NCI-H748 (cell line): ENCODE measurements around the gene FSHR.

Source experiments
- DNase-seq: peaks from one replicate; lab custom pipeline; 2025; ENCODE audit not compliant: unreplicated experiment; lab: John Stamatoyannopoulos, UW

Gene FSHR

GRCh38 chr2:49113046-49113445, 41.3 kb downstream of the FSHR start:
- no peak for DNase-seq

GRCh38 chr2:49111456-49111855, 42.9 kb downstream of the FSHR start:
- peak; percentile 33 for DNase-seq

GRCh38 chr2:49111006-49111405, 43.3 kb downstream of the FSHR start:
- DNase-seq: no peak

- no peak for DNase-seq
These were observed 43.7 kb downstream of the FSHR start for GRCh38 chr2:49110571-49110970.

GRCh38 chr2:49108851-49109250, 45.5 kb downstream of the FSHR start:
- no peak for DNase-seq

GRCh38 chr2:49108436-49108835, 45.9 kb downstream of the FSHR start:
- no peak for DNase-seq

GRCh38 chr2:49105506-49105905, 48.8 kb downstream of the FSHR start:
- peak; percentile 1 for DNase-seq

GRCh38 chr2:49102146-49102545, 52.2 kb downstream of the FSHR start:
- no peak for DNase-seq

GRCh38 chr2:49080681-49081080, 73.6 kb downstream of the FSHR start:
- peak; percentile 2 for DNase-seq

GRCh38 chr2:49070716-49071115, 83.6 kb downstream of the FSHR start:
- no peak for DNase-seq

GRCh38 chr2:49069829-49070228, 84.5 kb downstream of the FSHR start:
- no peak for DNase-seq

GRCh38 chr2:49068613-49069012, 85.7 kb downstream of the FSHR start:
- no peak for DNase-seq

GRCh38 chr2:49067971-49068370, 86.3 kb downstream of the FSHR start:
- DNase-seq: no peak

GRCh38 chr2:49053156-49053555, 101.2 kb downstream of the FSHR start:
- DNase-seq: no peak

- no peak for DNase-seq
These were observed 104.0 kb downstream of the FSHR start for GRCh38 chr2:49050265-49050664.

- DNase-seq: no peak
These were observed 105.2 kb downstream of the FSHR start for GRCh38 chr2:49049161-49049560.

GRCh38 chr2:49045083-49045482, 109.2 kb downstream of the FSHR start:
- DNase-seq: peak; percentile 79

- peak; percentile 82 for DNase-seq
These were observed 109.8 kb downstream of the FSHR start for GRCh38 chr2:49044350-49045079.

GRCh38 chr2:49043405-49043982, 110.8 kb downstream of the FSHR start:
- no peak for DNase-seq

GRCh38 chr2:49042488-49042887, 111.8 kb downstream of the FSHR start:
- DNase-seq: no peak

- DNase-seq: no peak
These were observed 113.3 kb downstream of the FSHR start for GRCh38 chr2:49041061-49041460.

GRCh38 chr2:49037197-49037596, 117.1 kb downstream of the FSHR start:
- DNase-seq: no peak

- no peak for DNase-seq
These were observed 118.8 kb downstream of the FSHR start for GRCh38 chr2:49035481-49035880.
